Measurements from ENCODE around the gene FAM163A.

- TF ChIP-seq TAF1 (IDR thresholded peaks at IDR 0.05; ENCODE audit: borderline replicate concordance, insufficient read depth, low read length) = no peak
- TF ChIP-seq POLR2AphosphoS5 (IDR thresholded peaks at IDR 0.05; ENCODE audit: low read depth, low read length) = no peak
Measured at GRCh38 chr1:179757933-179758332, 14.8 kb downstream of the FAM163A start.
